Ammon's horn (tissue), 1 donor: Measurements from ENCODE around the gene SELENOV.

Experiments
- DNase-seq: peaks from one replicate; pipeline ENCODE4 v3.0.0-alpha.2; 2016; ENCODE audit warnings: low spot score

The SELENOV gene

GRCh38 chr19:39492788-39493187 lies 22.2 kb upstream of the SELENOV start:
- no peak for DNase-seq

- no peak for DNase-seq
Observed at GRCh38 chr19:39494661-39495060, 20.3 kb upstream of the SELENOV start.

GRCh38 chr19:39496063-39496462 lies 18.9 kb upstream of the SELENOV start:
- DNase-seq, result no peak

GRCh38 chr19:39497701-39497995 lies 17.3 kb upstream of the SELENOV start:
- no peak for DNase-seq

- DNase-seq, result peak; percentile 49
Observed at GRCh38 chr19:39497996-39498797, 16.7 kb upstream of the SELENOV start.

- no peak for DNase-seq
Observed at GRCh38 chr19:39498798-39499642, 15.9 kb upstream of the SELENOV start, which contains the start of gene DLL3. TSS of gene DLL3 (plus strand) at chr19:39498947. CDS start at chr19:39498975, 28 bp downstream.

- DNase-seq, result no peak
Observed at GRCh38 chr19:39499932-39500331, 15.0 kb upstream of the SELENOV start.

GRCh38 chr19:39500543-39500942 lies 14.4 kb upstream of the SELENOV start:
- DNase-seq, result no peak

- no peak for DNase-seq
Observed at GRCh38 chr19:39501340-39501739, 13.6 kb upstream of the SELENOV start.

GRCh38 chr19:39502640-39503417 lies 12.1 kb upstream of the SELENOV start:
- DNase-seq, result no peak

GRCh38 chr19:39506598-39506943 lies 8.4 kb upstream of the SELENOV start:
- no peak for DNase-seq

GRCh38 chr19:39506944-39507714 lies 7.8 kb upstream of the SELENOV start:
- peak; percentile 20 for DNase-seq

- DNase-seq, result no peak
Observed at GRCh38 chr19:39507715-39508364, 7.1 kb upstream of the SELENOV start.

GRCh38 chr19:39508629-39509028 lies 6.3 kb upstream of the SELENOV start:
- no peak for DNase-seq

- no peak for DNase-seq
Observed at GRCh38 chr19:39509233-39509632, 5.7 kb upstream of the SELENOV start.

GRCh38 chr19:39512988-39513387 lies 2.0 kb upstream of the SELENOV start:
- no peak for DNase-seq

GRCh38 chr19:39515551-39516191 lies 732 bp downstream of the SELENOV start:
- DNase-seq, result no peak

GRCh38 chr19:39516270-39516669 lies 1.3 kb downstream of the SELENOV start:
- DNase-seq, result no peak

- DNase-seq, result no peak
Observed at GRCh38 chr19:39517432-39517831, 2.5 kb downstream of the SELENOV start.

GRCh38 chr19:39518458-39518857 lies 3.5 kb downstream of the SELENOV start:
- DNase-seq, result no peak

- no peak for DNase-seq
Observed at GRCh38 chr19:39518975-39519374, 4.0 kb downstream of the SELENOV start.
